HCT116 (cell line): ENCODE data around the gene F2RL2. TPM values are rescaled to one million over a fixed set of nuclear protein-coding genes. Genes with fewer than 3 reads are reported as not detected.

Experiments used
- ATAC-seq: fragments of 200-7000 bp; cut with Tn5 transposase; 2 replicates; pipeline ENCODE4 v1.9.1; 2020; ENCODE audit warnings: mild to moderate bottlenecking, moderate library complexity
- BruUV-seq: library from RNA; stranded (reverse); fragments of 400-500 nt; replicated peaks from 2 replicates; lab custom pipeline; 2021; lab: Mats Ljungman, UMichigan
- CTCF ChIA-PET: fragments of 300-600 bp; sonication (Branson Sonifier 250); formaldehyde crosslinking; loops from one replicate; lab custom pipeline; 2021; ENCODE audit warnings: antibody characterized with exemption; lab: Charles Lee
- POLR2A ChIA-PET: fragments of 300-600, 350-600 bp; sonication (Branson Sonifier 250); formaldehyde crosslinking; loops from one replicate; lab custom pipeline; 2021; ENCODE audit warnings: antibody characterized with exemption; lab: Charles Lee
- RAD21 ChIA-PET, 2 experiments: fragments of 300-600 bp; sonication (Branson Sonifier 250); formaldehyde crosslinking; loops; one replicate each; lab custom pipeline; 2023; ENCODE audit warnings: low total read pairs in 2 of 2; ENCODE audit not compliant: uncharacterized antibody in 2 of 2, unreplicated experiment in 2 of 2, low non-redundant PET in 1 of 2; lab: Charles Lee
- DNase-seq: peaks from one replicate; pipeline ENCODE4 v3.0.0-alpha.2; 2010; ENCODE audit warnings: low read depth, low spot score
- H2AFZ ChIP-seq: fragments of 200-600 bp; shearing (Covaris generic), sonication (generic); 2 replicates; pipeline ENCODE4 v1.6.1; 2017; ENCODE audit warnings: low read depth, mixed run types, mixed read lengths, antibody characterized with exemption, low read length; ENCODE audit not compliant: poor library complexity, severe bottlenecking
- H3K27ac ChIP-seq: 2 replicates; pipeline ENCODE4 v1.5.1; 2012; ENCODE audit warnings: low read depth, low read length
- H3K27me3 ChIP-seq: fragments of 200-600 bp; sonication (generic); 2 replicates; pipeline ENCODE4 v1.6.1; 2016; ENCODE audit warnings: mixed run types, low read length, mixed read lengths; ENCODE audit not compliant: insufficient read depth
- H3K36me3 ChIP-seq, 2 experiments: fragments of 200-500 bp in 1 of 2; fragments of 200-600 bp in 1 of 2; sonication (Bioruptor generic) in 1 of 2; sonication (generic) in 1 of 2; 2 replicates each; pipeline versions ENCODE4 v1.5.1 to v1.6.1; 2014 to 2016; ENCODE audit warnings: low read length in 2 of 2, inconsistent platforms in 1 of 2, mixed read lengths in 1 of 2, mixed run types in 1 of 2; ENCODE audit not compliant: insufficient read depth in 2 of 2, control insufficient read depth in 1 of 2
- H3K4me1 ChIP-seq, 2 experiments: fragments of 200-600 bp in 1 of 2; sonication (generic) in 1 of 2; 2 replicates each; pipeline versions ENCODE4 v1.5.1 to v1.6.1; 2012 to 2017; ENCODE audit warnings: low read length in 2 of 2, inconsistent platforms in 1 of 2, mild to moderate bottlenecking in 1 of 2, mixed read lengths in 1 of 2, mixed run types in 1 of 2, moderate library complexity in 1 of 2; ENCODE audit not compliant: insufficient read depth in 2 of 2, control insufficient read depth in 1 of 2
- H3K4me2 ChIP-seq: fragments of 200-600 bp; sonication (generic); 2 replicates; pipeline ENCODE4 v1.6.1; 2017; ENCODE audit warnings: mixed run types, low read length, mixed read lengths
- H3K4me3 ChIP-seq, 2 experiments: fragments of 200-600 bp in 1 of 2; sonication (generic) in 1 of 2; replicated peaks in 1 of 2; 2 replicates each; pipeline ENCODE4 v1.5.1; 2011 to 2016; ENCODE audit warnings: low read length in 2 of 2, control low read depth in 1 of 2, low read depth in 1 of 2, mild to moderate bottlenecking in 1 of 2, mixed read lengths in 1 of 2, mixed run types in 1 of 2
- H3K79me2 ChIP-seq: fragments of 200-600 bp; sonication (generic); 2 replicates; pipeline ENCODE4 v1.6.1; 2017; ENCODE audit warnings: mild to moderate bottlenecking, mixed run types, low read length, moderate library complexity, mixed read lengths; ENCODE audit not compliant: insufficient read depth
- H3K9ac ChIP-seq: fragments of 200-600 bp; sonication (generic); 2 replicates; pipeline ENCODE4 v1.6.1; 2016; ENCODE audit warnings: low read length, mixed read lengths
- H3K9me2 ChIP-seq: fragments of 200-600 bp; sonication (generic), shearing (Covaris generic); 2 replicates; pipeline ENCODE4 v1.6.1; 2017; ENCODE audit warnings: mixed run types, mild to moderate bottlenecking, moderate library complexity; ENCODE audit not compliant: insufficient read depth
- H3K9me3 ChIP-seq, 2 experiments: fragments of 200-500 bp in 1 of 2; fragments of 200-600 bp in 1 of 2; sonication (Bioruptor generic) in 1 of 2; sonication (generic) in 1 of 2; 2 replicates each; pipeline ENCODE4 v1.6.1; 2014 to 2017; ENCODE audit warnings: low read length in 2 of 2, mixed read lengths in 2 of 2, inconsistent platforms in 1 of 2, low read depth in 1 of 2, mild to moderate bottlenecking in 1 of 2, mixed run types in 1 of 2, moderate library complexity in 1 of 2; ENCODE audit not compliant: control insufficient read depth in 1 of 2, insufficient read depth in 1 of 2
- H4K20me1 ChIP-seq: fragments of 200-600 bp; sonication (generic), shearing (Covaris generic); 2 replicates; pipeline ENCODE4 v1.6.1; 2017; ENCODE audit warnings: mixed run types, mild to moderate bottlenecking, moderate library complexity; ENCODE audit not compliant: insufficient read depth
- ATF3 ChIP-seq: IDR thresholded peaks from 2 replicates; pipeline ENCODE4 v1.6.1; 2012
- CBX3 ChIP-seq: IDR thresholded peaks from 2 replicates; pipeline ENCODE4 v1.6.1; 2012; ENCODE audit warnings: low read depth
- EGR1 ChIP-seq: IDR thresholded peaks from 2 replicates; pipeline ENCODE4 v1.6.1; 2012; ENCODE audit warnings: low read depth
- ELF1 ChIP-seq: IDR thresholded peaks from 2 replicates; pipeline ENCODE4 v1.6.1; 2012; ENCODE audit warnings: low read depth, borderline replicate concordance
- JUND ChIP-seq: IDR thresholded peaks from 2 replicates; pipeline ENCODE4 v1.6.1; 2012
- MAX ChIP-seq: IDR thresholded peaks from 2 replicates; pipeline ENCODE4 v1.6.1; 2012
- REST ChIP-seq: IDR thresholded peaks from 2 replicates; pipeline ENCODE4 v1.6.1; 2012; ENCODE audit warnings: low read depth
- SIN3A ChIP-seq: IDR thresholded peaks from 2 replicates; pipeline ENCODE4 v1.6.1; 2012; ENCODE audit warnings: low read depth
- SRF ChIP-seq: IDR thresholded peaks from 2 replicates; pipeline ENCODE4 v1.6.1; 2012; ENCODE audit warnings: low read depth
- YY1 ChIP-seq: IDR thresholded peaks from 2 replicates; pipeline ENCODE4 v1.6.1; 2011; ENCODE audit warnings: low read length, low read depth, moderate library complexity, mild to moderate bottlenecking; ENCODE audit not compliant: insufficient replicate concordance; ENCODE audit errors: extremely low read depth
- ZFX ChIP-seq: fragments of 450-650 bp; IDR thresholded peaks from 2 replicates; pipeline ENCODE4 v1.6.1; 2017
- ZNF274 ChIP-seq: fragments of 200-500 bp; sonication (Bioruptor generic); IDR thresholded peaks from 2 replicates; pipeline ENCODE4 v1.6.1; 2014; ENCODE audit warnings: mild to moderate bottlenecking, low read depth, low read length, inconsistent platforms
- intact Hi-C: fragments of 100-400 bp; cut with micrococcal nuclease; formaldehyde crosslinking; loops from 2 replicates; pipeline ENCODE4 v1.10.0; 2022
- total RNA-seq: library from RNA; stranded (reverse); gene quantifications from one replicate; pipeline ENCODE4 v1.2.1, GENCODE V29; 2021; ENCODE audit not compliant: unreplicated experiment
- TF ChIP-seq, protein P1 (sequence below), 3 experiments: fragments of 200-600 bp in 1 of 3; sonication (generic) in 1 of 3; IDR thresholded peaks in 2 of 3; conservative IDR thresholded peaks in 1 of 3; 2 replicates each; pipeline ENCODE4 v1.5.1; 2012 to 2017; ENCODE audit warnings: low read depth in 2 of 3, low read length in 2 of 3, antibody characterized with exemption in 1 of 3, borderline replicate concordance in 1 of 3, control low read depth in 1 of 3, mild to moderate bottlenecking in 1 of 3, mixed read lengths in 1 of 3, mixed run types in 1 of 3, moderate library complexity in 1 of 3; ENCODE audit not compliant: insufficient read depth in 1 of 3

Gene F2RL2
- total RNA-seq, 1 experiment from 2014 or later = 0.07 TPM

- H3K4me2 ChIP-seq = no peak overlapping the region
- no peak overlapping the region for H3K9ac ChIP-seq
- H2AFZ ChIP-seq = no peak overlapping the region
- POLR2A ChIA-PET = no interaction called here
- no peaks in the 10 kb centered on the region for H4K20me1 ChIP-seq
- RAD21 ChIA-PET = no interaction called here
- BruUV-seq = no TSS peak
- no peaks in the 10 kb centered on the region for H3K4me1 ChIP-seq
- H3K9me2 ChIP-seq = no peaks in the 10 kb centered on the region
- no peak for ATAC-seq
- DNase-seq = no peak
- intact Hi-C loops = no loop called here
- no peak for TF ChIP-seq JUND
- TF ChIP-seq, protein P1, sequence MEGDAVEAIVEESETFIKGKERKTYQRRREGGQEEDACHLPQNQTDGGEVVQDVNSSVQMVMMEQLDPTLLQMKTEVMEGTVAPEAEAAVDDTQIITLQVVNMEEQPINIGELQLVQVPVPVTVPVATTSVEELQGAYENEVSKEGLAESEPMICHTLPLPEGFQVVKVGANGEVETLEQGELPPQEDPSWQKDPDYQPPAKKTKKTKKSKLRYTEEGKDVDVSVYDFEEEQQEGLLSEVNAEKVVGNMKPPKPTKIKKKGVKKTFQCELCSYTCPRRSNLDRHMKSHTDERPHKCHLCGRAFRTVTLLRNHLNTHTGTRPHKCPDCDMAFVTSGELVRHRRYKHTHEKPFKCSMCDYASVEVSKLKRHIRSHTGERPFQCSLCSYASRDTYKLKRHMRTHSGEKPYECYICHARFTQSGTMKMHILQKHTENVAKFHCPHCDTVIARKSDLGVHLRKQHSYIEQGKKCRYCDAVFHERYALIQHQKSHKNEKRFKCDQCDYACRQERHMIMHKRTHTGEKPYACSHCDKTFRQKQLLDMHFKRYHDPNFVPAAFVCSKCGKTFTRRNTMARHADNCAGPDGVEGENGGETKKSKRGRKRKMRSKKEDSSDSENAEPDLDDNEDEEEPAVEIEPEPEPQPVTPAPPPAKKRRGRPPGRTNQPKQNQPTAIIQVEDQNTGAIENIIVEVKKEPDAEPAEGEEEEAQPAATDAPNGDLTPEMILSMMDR (IDR thresholded peaks at IDR 0.05 in 2 of 3, conservative IDR thresholded peaks at IDR 0.05 in 1 of 3; ENCODE audit: borderline replicate concordance in 1 of 3, insufficient read depth in 1 of 3, low read depth in 2 of 3, low read length in 2 of 3) = no peak
- no peak for TF ChIP-seq ZNF274
- TF ChIP-seq ZFX = no peak
- TF ChIP-seq EGR1 = no peak
- TF ChIP-seq ATF3 = no peak
- TF ChIP-seq YY1 = no peak
- no peak for TF ChIP-seq SIN3A
- no peak for TF ChIP-seq CBX3
- no peak for TF ChIP-seq MAX
- no peak for TF ChIP-seq ELF1
- no peak for TF ChIP-seq SRF
- no peak for TF ChIP-seq REST
- H3K27ac ChIP-seq = no peak overlapping the region
- H3K4me3 ChIP-seq = no peak overlapping the region
- H3K27me3 ChIP-seq = no peaks in the 10 kb centered on the region
- CTCF ChIA-PET = interaction anchor here (0.7 to 1.0 kb wide), 2 partner anchors 40 to 132 kb away, joined by 3 to 4 read pairs; no protein-coding TSS in a partner anchor
- no peaks in the 10 kb centered on the region for H3K79me2 ChIP-seq
- no peaks in the 10 kb centered on the region for H3K36me3 ChIP-seq
- H3K9me3 ChIP-seq = no peaks in the 10 kb centered on the region
Measured at GRCh38 chr5:76642390-76643040, 19.3 kb upstream of the F2RL2 start.
